Caco-2 (cell line): ENCODE results near the gene TRAK2. TPM values are rescaled to one million over a fixed set of nuclear protein-coding genes. Genes with fewer than 3 reads are reported as not detected.

Experiments used
- BruUV-seq: library from RNA; stranded (reverse); fragments of 400-500 nt; replicated peaks from 2 replicates; lab custom pipeline; 2021; lab: Mats Ljungman, UMichigan
- CTCF ChIA-PET: fragments of 300-600 bp; sonication (Branson Sonifier 250); formaldehyde crosslinking; loops from one replicate; lab custom pipeline; 2022; ENCODE audit warnings: antibody characterized with exemption; lab: Charles Lee
- POLR2A ChIA-PET: fragments of 300-600 bp; sonication (Branson Sonifier 250); formaldehyde crosslinking; loops from one replicate; lab custom pipeline; 2022; ENCODE audit warnings: antibody characterized with exemption; lab: Charles Lee
- DNase-seq, 2 experiments: peaks; one replicate each; pipeline versions ENCODE4 v3.0.0 to v3.0.0-alpha.2; 2020 to 2022
- H3K27me3 ChIP-seq: replicated peaks from 2 replicates; pipeline ENCODE4 v1.6.0; 2011; ENCODE audit warnings: low read length; ENCODE audit not compliant: control insufficient read depth, insufficient read depth
- H3K36me3 ChIP-seq: 2 replicates; pipeline ENCODE4 v1.5.1; 2011; ENCODE audit warnings: low read length; ENCODE audit not compliant: control insufficient read depth, insufficient read depth
- H3K4me1 ChIP-seq: fragments of 250-450 bp; sonication (Bioruptor Pico); 2 replicates; pipeline ENCODE4 v1.5.1; 2020; ENCODE audit warnings: mild to moderate bottlenecking
- H3K4me3 ChIP-seq: 2 replicates; pipeline ENCODE4 v1.5.1; 2011; ENCODE audit warnings: low read depth, mild to moderate bottlenecking, control low read depth, low read length
- H3K9me3 ChIP-seq: fragments of 250-450 bp; sonication (Bioruptor Pico); 2 replicates; pipeline ENCODE4 v1.5.1; 2020; ENCODE audit warnings: mild to moderate bottlenecking, moderate library complexity
- H3K27ac Mint-ChIP-seq: one replicate; pipeline ENCODE4 v1.8.0; 2022; ENCODE audit warnings: mixed read lengths; ENCODE audit not compliant: unreplicated experiment
- H3K27me3 Mint-ChIP-seq: one replicate; pipeline ENCODE4 v1.8.0; 2022; ENCODE audit warnings: mixed read lengths; ENCODE audit not compliant: insufficient read depth, unreplicated experiment
- H3K36me3 Mint-ChIP-seq: one replicate; pipeline ENCODE4 v1.8.0; 2022; ENCODE audit warnings: mild to moderate bottlenecking, mixed read lengths; ENCODE audit not compliant: insufficient read depth, unreplicated experiment
- H3K4me1 Mint-ChIP-seq: one replicate; pipeline ENCODE4 v1.8.0; 2022; ENCODE audit warnings: low read depth, mixed read lengths; ENCODE audit not compliant: unreplicated experiment
- H3K4me3 Mint-ChIP-seq: one replicate; pipeline ENCODE4 v1.8.0; 2022; ENCODE audit warnings: mild to moderate bottlenecking, moderate library complexity, mixed read lengths; ENCODE audit not compliant: unreplicated experiment
- H3K9me3 Mint-ChIP-seq: one replicate; pipeline ENCODE4 v1.8.0; 2022; ENCODE audit warnings: mixed read lengths; ENCODE audit not compliant: unreplicated experiment
- CTCF ChIP-seq, 2 experiments: fragments of 200-600 bp in 1 of 2; IDR thresholded peaks; 1 replicate in 1 of 2; 2 replicates in 1 of 2; pipeline versions ENCODE4 v1.5.1 to v1.8.0; 2011 to 2022; ENCODE audit warnings: antibody characterized with exemption in 1 of 2, control low read depth in 1 of 2, inconsistent platforms in 1 of 2, low read depth in 1 of 2, low read length in 1 of 2, mild to moderate bottlenecking in 1 of 2, moderate library complexity in 1 of 2; ENCODE audit not compliant: insufficient read depth in 1 of 2, severe bottlenecking in 1 of 2, unreplicated experiment in 1 of 2
- intact Hi-C: fragments of 100-400 bp; cut with micrococcal nuclease; formaldehyde crosslinking; loops from one replicate; pipeline ENCODE4 v1.10.0; 2022; ENCODE audit not compliant: unreplicated experiment
- total RNA-seq: library from RNA; stranded (reverse); gene quantifications from 2 replicates; pipeline ENCODE4 v1.2.3, GENCODE V29; 2022

Gene TRAK2
- total RNA-seq, 1 experiment from 2014 or later, result 23.2 TPM

GRCh38 chr2:201357221-201357620 lies 94.0 kb downstream of the TRAK2 start, which contains the start of gene FLACC1:
TSS of gene FLACC1 (minus strand) at chr2:201357345. CDS start at chr2:201351404, 5,941 bp downstream.
- BruUV-seq, result no TSS peak
- peaks cover 11% of the 10 kb centered on the region for H3K4me1 ChIP-seq
- no peaks in the 10 kb centered on the region for H3K36me3 ChIP-seq
- intact Hi-C loops, result loop anchor here (2.0 kb wide), 1 partner anchor 120 kb away; no protein-coding TSS in a partner anchor
- H3K27me3 Mint-ChIP-seq, result no peaks in the 10 kb centered on the region
- CTCF ChIA-PET, result interaction anchor here (1.3 kb wide), 1 partner anchor 125 kb away, joined by 5 read pairs; no protein-coding TSS in a partner anchor
- no peak for TF ChIP-seq CTCF (IDR thresholded peaks at IDR 0.05; ENCODE audit: insufficient read depth in 1 of 2, low read depth in 1 of 2, low read length in 1 of 2, severe bottlenecking in 1 of 2, unreplicated experiment in 1 of 2)
- peak within 1 kb of the TSS; percentile 40 for H3K27ac Mint-ChIP-seq
- no peaks in the 10 kb centered on the region for H3K27me3 ChIP-seq
- POLR2A ChIA-PET, result interaction anchor here (0.8 kb wide), 1 partner anchor 9 kb away, joined by 3 read pairs; no protein-coding TSS in a partner anchor
- peaks cover 12% of the 10 kb centered on the region for H3K4me1 Mint-ChIP-seq
- H3K9me3 Mint-ChIP-seq, result no peaks in the 10 kb centered on the region
- DNase-seq, result peak; percentile 64 to 71
- no peak within 1 kb of the TSS for H3K4me3 Mint-ChIP-seq
- no peaks in the 10 kb centered on the region for H3K36me3 Mint-ChIP-seq
- H3K9me3 ChIP-seq, result no peaks in the 10 kb centered on the region
- no peak within 1 kb of the TSS for H3K4me3 ChIP-seq

- ChIA-PET POLR2A (no interaction called here), CTCF (interaction anchor here (1.0 kb wide), 1 partner anchor 10 kb away, joined by 4 read pairs; no protein-coding TSS in a partner anchor)
- no peak for DNase-seq
- intact Hi-C loops, result no loop called here
- no peaks in the 10 kb centered on the region for H3K27me3 Mint-ChIP-seq
- BruUV-seq, result no TSS peak
- Histone ChIP-seq H3K36me3 (no peaks in the 10 kb centered on the region), H3K4me3 (no peak overlapping the region), H3K27me3 (no peaks in the 10 kb centered on the region), H3K9me3 (no peaks in the 10 kb centered on the region), H3K4me1 (peaks cover 11% of the 10 kb centered on the region)
- TF ChIP-seq CTCF (IDR thresholded peaks at IDR 0.05; ENCODE audit: insufficient read depth in 1 of 2, low read depth in 1 of 2, low read length in 1 of 2, severe bottlenecking in 1 of 2, unreplicated experiment in 1 of 2), result no peak
- H3K27ac Mint-ChIP-seq, result no peak overlapping the region
- H3K36me3 Mint-ChIP-seq, result no peaks in the 10 kb centered on the region
- H3K4me1 Mint-ChIP-seq, result peaks cover 19% of the 10 kb centered on the region
- no peaks in the 10 kb centered on the region for H3K9me3 Mint-ChIP-seq
- no peak overlapping the region for H3K4me3 Mint-ChIP-seq
Observed at GRCh38 chr2:201353116-201353515, 98.1 kb downstream of the TRAK2 start.

- TF ChIP-seq CTCF (IDR thresholded peaks at IDR 0.05; ENCODE audit: insufficient read depth in 1 of 2, low read depth in 1 of 2, low read length in 1 of 2, severe bottlenecking in 1 of 2, unreplicated experiment in 1 of 2), result no peak
- intact Hi-C loops, result no loop called here
- Mint-ChIP-seq H3K9me3 (no peaks in the 10 kb centered on the region), H3K4me1 (peaks cover 19% of the 10 kb centered on the region), H3K27ac (no peak overlapping the region), H3K4me3 (no peak overlapping the region), H3K36me3 (no peaks in the 10 kb centered on the region), H3K27me3 (no peaks in the 10 kb centered on the region)
- no TSS peak for BruUV-seq
- CTCF ChIA-PET, result no interaction called here
- DNase-seq, result no peak
- Histone ChIP-seq H3K36me3 (no peaks in the 10 kb centered on the region), H3K4me1 (peaks cover 11% of the 10 kb centered on the region), H3K9me3 (no peaks in the 10 kb centered on the region), H3K4me3 (no peak overlapping the region), H3K27me3 (no peaks in the 10 kb centered on the region)
- POLR2A ChIA-PET, result no interaction called here
Observed at GRCh38 chr2:201350879-201351278, 100.4 kb downstream of the TRAK2 start.
